NK-92 (cell line): Measurements from ENCODE around the gene GMPR2.

ENCODE experiments used
- DNase-seq: peaks from one replicate; lab custom pipeline; 2025; ENCODE audit not compliant: unreplicated experiment; lab: John Stamatoyannopoulos, UW

Gene GMPR2

DNA sequence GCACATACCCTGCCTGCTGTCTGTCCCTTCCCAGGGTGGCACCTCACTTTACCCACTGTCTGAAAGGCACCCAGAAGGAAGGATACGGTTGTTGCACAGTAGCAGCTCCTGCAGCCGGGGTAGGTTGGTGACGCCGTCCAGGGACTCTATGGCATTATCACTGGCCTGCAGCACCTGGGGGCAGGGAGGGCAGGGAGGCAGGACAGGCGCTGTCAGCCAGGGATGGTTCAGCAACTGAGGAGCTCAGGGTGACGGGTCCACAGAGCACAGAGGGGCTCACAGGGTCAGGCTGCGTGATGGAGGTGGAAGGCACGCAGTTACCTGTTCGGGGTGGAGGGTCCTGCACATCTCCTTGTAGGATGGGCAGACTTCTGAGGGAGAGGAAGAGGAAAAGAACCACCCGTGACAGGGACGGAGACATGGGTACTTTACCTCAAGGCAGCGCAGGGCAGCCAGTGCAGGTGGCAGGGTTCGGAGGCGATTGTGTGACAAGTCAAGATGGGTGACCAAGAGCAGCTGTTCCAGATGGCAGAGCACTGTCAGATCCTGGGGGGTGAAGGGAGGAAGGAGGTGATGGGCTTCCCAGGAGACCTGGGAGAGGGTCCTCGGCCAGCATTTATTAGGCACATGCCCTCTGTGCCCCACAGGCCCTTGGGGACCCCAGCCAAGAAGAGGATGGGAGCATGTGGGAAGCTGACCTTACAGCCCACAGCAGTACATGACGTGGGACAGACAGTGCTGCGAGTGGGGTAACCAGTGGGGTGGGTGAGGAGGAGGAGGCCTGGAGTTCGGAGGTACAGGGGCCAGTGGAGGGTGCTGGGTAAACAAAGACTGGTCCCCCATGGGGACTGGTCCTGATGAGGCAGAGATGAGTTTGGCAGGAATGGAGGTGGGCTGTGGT lies 33.9 kb downstream of the GMPR2 start:
- no peak for DNase-seq

DNA sequence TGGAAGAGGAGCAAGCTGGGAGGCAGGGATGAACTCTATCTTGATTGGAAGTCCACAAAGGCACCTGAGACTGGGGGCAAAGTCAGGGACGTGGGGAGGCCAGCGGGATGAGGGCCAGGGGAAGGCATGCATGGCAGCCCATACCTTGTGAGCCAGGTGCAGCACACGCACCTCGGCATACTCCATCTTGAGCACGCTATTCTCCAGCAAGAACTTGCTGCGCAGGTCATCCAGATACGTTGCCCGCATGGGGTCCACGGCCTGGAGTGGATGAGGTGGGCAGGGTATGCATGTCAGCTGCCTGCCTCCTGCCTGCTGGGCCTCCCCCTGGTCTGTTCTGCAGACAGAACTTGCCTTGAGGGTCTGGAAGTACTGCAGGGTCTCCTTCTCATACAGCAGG lies 34.8 kb downstream of the GMPR2 start:
- no peak for DNase-seq

DNA sequence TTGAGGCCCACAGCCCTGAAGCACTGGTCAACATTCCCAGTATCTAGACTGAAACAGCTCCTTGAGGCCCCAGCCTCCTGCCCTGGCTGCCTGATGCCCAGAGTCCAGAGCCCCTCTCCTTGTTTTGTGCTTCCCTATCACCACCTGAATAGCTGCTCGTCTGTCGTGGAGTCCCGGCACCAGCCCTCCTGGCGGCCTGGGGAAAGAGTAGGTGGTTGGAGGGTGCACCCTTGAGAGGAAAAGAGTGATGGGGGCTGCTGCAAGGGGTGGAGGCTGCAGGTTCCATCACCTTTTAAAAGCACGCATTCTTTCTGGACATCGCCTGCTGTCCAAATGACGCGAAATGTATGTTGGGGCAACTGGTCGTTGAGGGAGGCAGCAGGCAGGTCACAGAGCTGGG lies 35.5 kb downstream of the GMPR2 start:
- DNase-seq: no peak

DNA sequence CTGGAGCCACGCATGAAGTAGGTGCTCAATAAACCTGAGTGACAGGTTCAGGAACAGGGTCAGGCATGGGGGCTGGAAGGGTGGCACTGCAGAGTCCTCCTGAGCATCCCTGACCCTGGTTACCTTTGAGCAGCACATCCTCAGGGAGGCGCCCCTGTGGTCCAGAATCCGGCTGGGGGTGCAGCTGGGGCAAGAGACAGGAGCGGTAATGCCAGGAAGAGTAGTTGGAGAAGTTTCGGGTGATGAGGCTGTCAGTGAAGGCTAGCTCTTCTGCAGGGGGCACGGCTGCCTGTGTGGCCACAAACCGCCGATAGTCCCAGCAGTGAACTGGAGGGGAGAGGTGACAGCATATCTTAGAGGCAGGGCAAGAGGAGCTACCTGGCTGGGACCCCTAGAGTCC lies 36.6 kb downstream of the GMPR2 start:
- DNase-seq: no peak

DNA sequence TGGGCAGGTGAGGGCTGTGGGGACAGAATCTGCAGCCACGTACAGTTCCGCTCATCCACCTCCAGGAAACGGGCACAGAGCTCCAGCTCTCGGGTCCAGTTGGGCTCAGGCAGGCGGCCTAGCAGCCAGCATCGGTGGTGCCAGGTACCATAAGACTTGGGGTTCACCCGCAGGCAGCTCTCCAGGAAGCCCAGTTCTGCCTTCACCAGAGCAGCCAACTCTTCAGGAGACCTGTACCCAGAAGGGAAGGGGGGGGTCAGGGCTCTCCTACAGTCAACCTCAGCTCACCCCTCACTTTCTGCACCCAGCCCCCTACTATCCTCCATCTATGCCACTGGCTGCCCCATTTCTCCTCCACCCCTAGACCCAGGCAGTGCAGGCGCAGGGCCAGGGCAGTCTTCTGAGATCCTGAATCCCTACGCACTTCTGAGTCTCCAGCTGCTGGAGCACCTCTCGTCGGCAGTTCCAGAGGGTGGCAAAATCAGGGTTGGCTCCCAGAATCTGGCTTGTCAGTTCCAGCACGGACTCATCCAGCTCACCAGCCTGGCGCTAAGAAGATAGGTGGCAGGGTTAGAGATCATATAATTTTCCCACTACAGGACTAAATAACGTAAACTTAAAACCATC lies 37.3 kb downstream of the GMPR2 start:
- DNase-seq: no peak

DNA sequence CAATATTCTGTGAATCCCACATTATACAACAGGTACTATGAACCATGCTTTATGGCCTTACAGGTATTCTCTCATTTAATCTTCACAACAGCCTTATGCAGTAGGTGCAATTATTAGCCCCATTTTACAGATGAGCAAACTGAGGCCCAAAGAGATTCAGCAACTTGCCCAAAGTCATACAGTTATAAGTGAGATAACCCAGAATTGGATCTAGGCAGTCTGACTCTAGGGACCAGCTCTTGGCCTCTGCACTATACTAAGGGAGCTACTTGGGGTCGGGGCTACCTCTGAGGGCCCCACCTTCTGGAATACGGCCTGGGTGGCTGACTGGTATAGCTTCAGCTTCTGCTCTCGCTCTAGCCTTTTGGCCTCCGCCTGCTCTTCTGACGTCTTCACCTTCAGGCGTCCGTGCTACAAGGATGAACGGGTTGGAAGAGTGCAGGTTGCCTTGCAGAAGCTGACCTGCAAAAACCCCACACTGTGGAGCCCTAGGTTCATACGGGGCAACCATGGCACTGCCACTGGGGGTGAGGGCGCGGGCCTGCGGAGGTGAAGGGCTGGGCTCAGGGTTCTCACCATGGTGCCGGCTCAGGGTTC lies 37.9 kb downstream of the GMPR2 start:
- DNase-seq: no peak

DNA sequence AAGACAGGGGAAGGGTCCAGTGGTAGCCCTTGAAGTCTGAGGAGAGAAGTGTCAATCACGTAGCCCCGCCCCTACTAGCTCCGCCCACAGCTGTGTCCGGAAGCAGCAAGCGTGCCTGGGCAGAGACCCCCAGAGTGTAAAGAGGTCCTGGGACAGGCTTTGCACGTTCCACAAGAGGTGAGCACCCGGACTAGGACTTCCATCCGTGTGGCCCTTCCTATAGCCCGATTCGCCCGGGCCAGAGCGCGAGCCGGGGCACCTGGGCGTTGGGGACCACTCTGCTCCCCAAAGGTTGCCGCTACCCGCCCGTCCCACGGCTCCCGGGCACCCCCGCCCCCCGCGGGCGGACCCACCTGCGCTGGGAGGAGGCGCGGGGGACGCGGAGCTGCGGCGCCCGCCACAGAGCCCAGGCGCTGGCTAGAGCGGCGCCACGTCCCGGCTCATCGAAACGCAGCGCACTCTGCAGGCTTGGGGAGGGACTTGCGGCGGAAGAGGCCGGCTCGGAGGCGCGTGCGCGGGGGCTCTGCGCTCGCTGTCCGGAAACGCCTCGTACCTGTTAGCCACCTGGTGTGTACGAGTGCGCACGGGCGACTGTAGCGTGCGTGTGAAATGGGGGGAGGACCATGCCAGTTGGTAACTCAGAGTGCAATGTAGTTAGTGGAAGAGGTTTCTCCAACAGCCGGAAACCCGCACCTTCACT lies 38.6 kb downstream of the GMPR2 start, which contains the start of gene RABGGTA:
RABGGTA (minus strand) TSS at position 464 of the 700 bp plus-strand sequence. CDS start 482 bp downstream, outside the sequence.
- DNase-seq: peak; percentile 64

DNA sequence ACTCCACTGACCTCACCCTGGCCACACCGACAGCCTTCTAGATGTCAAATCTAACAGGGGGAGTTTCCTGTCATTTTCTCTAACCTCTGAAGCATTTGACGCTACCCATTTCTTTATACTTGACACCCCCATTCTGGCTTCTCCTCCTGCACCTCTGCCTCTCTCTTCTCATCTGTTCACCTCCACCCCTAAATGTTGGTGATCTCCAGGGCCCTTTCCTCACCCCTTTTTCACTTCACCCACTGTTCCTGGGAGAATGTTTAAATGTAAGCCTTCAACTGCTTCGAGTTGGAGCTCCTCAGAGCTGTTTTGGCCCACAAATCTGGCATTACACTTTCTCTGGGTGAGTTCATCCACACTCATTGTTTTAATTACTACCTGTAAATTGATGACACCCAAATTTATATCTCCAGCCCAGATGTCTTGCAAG lies 39.1 kb downstream of the GMPR2 start:
- no peak for DNase-seq

DNA sequence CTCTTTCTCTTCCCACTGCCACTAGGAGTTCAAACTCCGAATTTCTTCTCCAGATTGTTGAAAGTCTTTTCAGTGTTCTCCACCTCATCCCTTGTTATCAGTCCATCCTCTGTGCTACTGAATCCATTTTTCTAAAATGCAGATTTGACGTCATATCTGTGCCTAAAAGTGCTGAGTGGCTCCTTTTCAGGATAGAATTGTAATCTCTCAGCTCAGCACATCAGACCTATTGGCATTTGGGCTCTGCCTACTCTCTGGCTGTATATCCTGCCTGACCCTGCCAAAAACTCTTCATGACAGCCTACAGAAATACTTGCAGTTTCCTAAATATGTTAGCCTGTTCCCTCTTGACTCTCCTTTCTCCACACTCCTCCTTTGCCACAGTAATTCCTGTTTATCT lies 39.7 kb downstream of the GMPR2 start:
- DNase-seq: no peak

DNA sequence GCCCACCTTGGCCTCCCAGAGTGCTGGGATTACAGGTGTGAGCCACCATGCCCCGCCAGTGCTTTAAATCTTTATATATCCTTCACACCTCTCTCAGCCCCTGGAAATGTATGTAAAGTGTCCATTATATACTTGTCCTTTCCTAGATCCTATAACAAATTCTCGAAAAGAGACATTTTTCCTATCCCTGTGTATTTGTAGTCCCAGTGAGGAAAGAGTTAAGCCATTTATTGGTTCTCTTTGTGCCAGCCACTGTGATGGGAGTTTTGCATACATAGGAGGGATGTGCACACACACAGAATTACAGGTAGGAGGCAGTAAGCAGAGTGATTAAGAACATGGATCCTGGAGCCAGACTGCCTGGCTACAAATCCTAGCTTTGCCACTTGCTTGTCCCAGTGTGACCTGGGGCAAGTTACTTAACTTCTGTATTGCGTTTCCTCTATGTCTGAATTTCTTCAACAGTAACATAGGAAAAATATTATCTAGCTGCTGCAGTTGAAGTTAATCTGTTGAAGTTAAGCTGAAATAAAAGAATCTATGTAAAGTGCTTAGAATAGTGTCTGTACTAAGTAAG lies 40.8 kb downstream of the GMPR2 start:
- no peak for DNase-seq

DNA sequence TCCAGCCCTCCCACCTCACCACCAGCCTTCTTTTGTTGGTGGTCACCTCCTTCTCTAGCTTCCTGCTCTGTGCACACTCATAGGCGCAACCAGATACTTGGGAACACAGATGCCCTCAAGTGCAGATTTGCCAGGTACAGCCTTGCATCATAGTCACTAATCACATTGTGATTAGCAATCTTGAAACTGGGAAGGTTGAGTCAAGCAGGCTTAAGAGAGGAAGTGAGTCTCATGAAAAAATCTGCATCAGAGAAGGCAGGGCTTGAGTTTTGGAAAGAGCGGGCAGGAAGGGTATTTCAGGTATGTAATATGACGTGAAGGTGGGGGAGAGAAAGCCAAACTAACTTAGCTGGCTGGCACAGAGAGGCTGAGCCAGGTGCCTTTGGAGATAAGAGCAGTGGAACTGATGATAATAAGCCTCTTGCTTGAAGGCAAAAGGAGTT lies 41.4 kb downstream of the GMPR2 start:
- no peak for DNase-seq

DNA sequence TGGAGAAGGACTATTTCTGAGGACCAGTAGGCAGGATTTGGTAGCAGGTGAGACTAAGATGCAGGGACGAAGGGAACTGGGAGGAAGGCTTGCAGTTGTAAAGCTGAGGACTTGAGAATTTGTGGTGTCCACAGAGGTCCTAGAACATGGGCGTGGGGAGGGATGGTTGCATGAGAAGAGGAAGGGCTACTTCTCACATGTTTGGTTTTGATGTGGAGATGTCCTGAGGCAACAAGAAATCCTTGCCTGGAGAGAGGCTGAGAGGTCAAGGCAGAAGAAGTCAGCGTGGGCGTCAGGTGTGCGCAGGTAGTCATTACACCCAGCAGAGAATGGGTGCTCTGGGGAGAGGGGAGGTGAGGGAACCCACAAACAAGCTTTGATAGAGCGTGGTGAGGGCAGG lies 44.3 kb downstream of the GMPR2 start:
- DNase-seq: no peak

DNA sequence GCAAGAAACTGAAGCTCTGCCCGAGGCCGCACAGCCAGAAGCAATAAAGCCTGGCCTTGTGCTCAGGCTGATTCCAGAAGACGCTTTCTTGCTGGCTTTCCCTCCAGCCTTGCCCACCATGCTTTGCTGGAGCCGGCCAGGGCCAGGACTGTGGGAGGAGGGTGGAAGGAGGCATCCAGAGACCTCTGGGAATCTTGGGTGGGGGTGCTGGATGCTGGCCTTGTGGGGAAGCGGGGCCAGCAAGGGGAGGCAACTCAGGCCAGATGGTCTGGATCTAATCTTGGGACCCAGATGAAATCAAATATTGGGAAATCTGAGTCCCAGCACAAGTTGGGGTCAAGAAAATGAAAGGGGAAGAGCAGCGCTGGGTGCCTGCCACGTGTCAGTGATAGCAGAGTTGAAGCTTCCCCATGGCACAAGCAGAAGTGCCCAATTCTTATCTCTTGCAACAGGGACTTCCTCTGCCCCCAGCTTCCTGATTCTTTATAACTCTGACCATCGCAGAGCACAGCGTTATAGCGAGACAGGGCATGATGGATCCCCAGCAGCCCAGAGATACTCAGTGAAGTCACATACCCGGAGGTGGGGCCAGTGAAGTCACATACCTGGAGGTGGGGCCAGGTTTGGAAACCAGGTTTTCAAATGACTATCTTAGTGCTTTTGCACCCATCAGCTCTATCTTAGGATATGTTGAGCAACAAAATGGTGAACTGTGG lies 45.0 kb downstream of the GMPR2 start:
- no peak for DNase-seq

DNA sequence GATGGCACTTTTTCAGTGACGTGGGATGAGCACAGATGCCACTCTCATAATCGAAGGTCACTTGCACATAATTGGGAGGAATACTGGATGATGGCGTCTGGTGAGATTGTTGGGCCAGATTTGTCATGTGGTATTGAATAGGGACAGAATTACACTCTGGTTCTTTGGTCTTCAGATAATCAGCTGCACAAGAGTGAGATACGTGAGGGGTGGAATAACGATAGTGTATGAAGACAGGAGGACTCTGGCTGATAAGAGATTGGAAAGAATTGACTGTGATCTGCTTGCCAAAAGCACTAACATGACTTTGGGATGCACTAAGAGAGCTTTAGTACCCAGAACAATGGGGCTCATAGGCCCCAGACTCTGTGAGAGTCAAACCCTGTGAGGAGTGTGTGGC lies 45.7 kb downstream of the GMPR2 start:
- no peak for DNase-seq

DNA sequence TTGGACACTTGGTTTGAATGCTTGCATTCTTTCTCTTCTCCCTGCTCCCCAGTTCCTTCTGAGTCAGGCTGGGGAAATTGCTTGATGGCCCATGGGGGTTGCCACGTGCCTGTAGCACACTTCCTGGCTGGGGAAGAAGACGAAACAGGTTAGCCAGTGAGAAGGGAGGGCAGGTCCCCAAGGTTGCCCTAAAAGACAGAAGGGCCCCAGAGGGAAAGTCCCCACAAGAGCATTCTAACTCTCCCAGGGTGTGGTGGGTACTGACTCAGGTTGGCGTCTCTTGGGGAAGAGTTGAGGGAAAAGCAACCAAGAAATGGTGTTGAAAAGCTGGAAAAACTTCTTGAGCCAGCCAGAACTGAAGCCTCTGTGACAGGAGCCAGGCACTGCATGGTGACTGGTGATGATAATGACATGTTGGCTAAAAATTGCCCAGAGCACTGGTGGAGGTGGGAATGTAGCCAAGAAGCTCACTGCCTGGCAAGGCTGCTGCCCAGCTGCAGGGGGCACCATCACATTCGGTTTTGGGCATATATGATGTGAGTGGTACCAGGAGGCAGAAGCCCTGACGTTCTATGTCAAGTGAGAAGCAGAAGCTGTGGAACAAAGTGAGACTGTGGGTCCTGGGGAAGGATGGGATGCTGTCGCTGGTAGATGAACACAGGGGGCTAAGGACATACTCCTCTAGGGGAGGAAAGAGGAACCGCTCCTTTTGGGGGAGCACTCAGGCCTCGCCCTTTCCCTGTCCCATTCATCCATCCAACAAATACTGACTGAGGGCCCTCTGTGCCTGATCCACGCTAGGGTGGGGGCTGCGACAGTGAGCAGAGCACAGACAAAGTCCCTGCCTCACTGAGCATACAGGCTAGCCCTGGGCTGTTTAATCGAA lies 46.8 kb downstream of the GMPR2 start:
- no peak for DNase-seq

DNA sequence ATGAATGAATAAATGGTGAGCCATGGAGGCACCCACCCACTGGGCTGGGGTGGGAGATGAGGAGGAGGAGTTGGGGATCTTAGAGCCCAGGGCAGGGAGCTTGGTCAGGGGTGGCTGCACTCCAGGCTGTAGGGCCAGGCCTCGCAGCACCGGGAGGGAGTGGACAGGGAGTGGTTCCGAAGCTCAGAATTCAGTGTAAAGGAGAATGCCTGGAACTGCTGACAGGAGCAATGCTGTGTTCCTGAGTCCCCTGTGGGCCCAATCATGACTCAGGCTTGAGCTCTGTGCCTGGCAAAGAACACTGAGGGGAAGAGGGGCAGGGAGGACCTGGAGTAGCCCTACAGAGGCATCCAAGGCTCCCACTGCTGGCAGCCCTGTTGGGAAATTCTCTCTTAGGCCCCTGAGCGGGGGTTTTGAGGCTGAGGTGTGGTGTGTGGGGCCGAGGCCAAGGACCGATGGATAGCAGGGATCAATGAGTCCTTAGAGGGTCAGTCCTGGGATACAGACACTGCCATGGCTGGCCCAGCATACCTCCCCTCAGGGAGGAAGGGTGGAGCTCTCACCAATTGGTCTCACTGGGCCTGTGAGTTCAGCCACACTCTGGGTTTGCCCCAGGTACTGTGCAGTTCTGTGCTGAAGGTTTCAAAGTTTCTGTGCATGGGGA lies 48.2 kb downstream of the GMPR2 start:
- DNase-seq: no peak

DNA sequence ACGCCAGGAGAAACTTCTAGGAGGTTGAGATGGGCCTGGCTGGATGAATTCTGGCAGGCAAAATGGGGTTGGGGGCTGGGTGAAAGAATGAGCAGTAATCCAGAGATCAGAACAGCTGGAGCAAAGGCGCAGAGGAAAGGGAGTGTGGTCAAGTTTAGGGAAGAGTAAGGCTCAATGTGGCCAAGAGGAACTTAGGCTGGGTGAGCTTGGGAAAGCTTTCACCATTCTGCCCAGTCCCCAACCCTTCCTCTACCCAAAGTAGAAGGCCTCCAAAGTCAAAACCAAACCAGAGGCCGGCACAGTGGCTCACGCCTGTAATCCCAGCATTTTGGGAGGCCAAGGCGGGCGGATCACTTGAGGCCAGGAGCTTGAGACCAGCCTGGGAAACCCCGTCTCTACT lies 48.9 kb downstream of the GMPR2 start:
- DNase-seq: no peak

DNA sequence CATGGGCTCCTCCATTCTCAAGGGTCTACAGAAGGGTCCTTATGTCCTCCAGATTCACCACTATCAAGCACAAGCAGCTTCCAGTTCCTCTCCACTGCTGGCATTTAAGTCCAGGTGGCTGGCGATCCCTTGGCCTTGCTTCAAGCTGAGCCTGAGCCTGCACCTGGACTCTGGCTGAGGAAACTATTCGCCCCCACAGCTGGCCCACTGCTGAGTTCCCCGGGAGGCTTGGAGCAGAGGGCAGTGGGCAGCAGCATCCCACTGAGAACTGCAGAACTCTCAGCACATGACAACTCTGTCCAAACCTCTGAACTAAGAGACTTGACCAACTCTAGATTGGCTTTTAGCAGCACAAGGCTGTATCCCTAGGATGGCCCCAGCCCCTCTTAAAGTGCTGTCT lies 50.0 kb downstream of the GMPR2 start:
- no peak for DNase-seq
